GM12878 (cell line): ENCODE results near the gene UHRF2.

Source experiments
- MEF2B ChIP-seq: fragments of 450-650 bp; IDR thresholded peaks from 2 replicates; pipeline ENCODE4 v1.6.1; 2018; ENCODE audit warnings: mild to moderate bottlenecking, moderate library complexity; ENCODE audit not compliant: partially characterized antibody, poor library complexity, severe bottlenecking
- RCOR1 ChIP-seq: conservative IDR thresholded peaks from 2 replicates; pipeline ENCODE4 v1.6.1; 2012; ENCODE audit warnings: low read depth, low read length, improper control_type of control experiment
- YY1 ChIP-seq: IDR thresholded peaks from 2 replicates; pipeline ENCODE4 v1.6.1; 2011; ENCODE audit warnings: low read depth, mild to moderate bottlenecking, low read length
- ZZZ3 ChIP-seq: IDR thresholded peaks from 2 replicates; pipeline ENCODE4 v1.6.1; 2011; ENCODE audit warnings: low read depth; ENCODE audit not compliant: control insufficient read depth, insufficient read length
- TF ChIP-seq, protein P1 (sequence below): fragments of 450-650 bp; IDR thresholded peaks from 2 replicates; pipeline ENCODE4 v1.6.1; 2017; ENCODE audit warnings: mild to moderate bottlenecking
- TF ChIP-seq, protein P2 (sequence below), 3 experiments: IDR thresholded peaks in 2 of 3; conservative IDR thresholded peaks in 1 of 3; 2 replicates each; pipeline ENCODE4 v1.5.1; 2011; ENCODE audit warnings: low read depth in 3 of 3, low read length in 3 of 3, mild to moderate bottlenecking in 3 of 3, control low read depth in 2 of 3, moderate library complexity in 2 of 3, inconsistent platforms in 1 of 3, mixed read lengths in 1 of 3; ENCODE audit not compliant: control insufficient read depth in 2 of 3, insufficient read depth in 1 of 3; ENCODE audit errors: extremely low read depth in 1 of 3
- TF ChIP-seq, protein P3 (sequence below): IDR thresholded peaks from 2 replicates; pipeline ENCODE4 v1.6.1; 2011; ENCODE audit warnings: low read depth, low read length, improper control_type of control experiment, borderline replicate concordance

DNA sequence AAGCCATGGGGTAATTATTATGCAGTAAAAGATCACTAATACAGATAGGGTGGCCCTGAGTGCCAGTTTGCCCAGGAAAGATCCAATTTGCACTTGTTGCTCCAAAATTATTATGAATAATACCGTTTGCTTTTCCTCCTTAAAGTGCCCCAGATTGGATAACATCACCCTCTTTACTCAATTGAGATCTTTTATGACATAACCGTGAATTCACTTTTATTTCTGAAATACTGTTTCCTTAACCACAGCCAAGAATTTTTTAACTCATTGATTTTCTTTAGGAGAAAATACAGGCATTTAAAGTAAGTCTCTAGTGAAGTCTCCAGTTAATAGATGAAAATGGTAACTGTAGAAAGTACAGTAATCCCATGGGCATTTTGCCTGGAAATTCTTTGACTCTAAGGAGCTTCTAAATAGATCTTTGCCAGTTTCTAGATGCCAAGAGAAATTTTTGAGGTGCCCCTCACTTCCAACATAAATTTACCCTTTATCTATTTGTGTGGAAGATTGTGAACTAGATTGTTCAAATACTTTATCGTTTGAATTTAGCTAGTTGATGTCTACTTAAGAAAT is 99.2 kb downstream of the UHRF2 start:
- TF ChIP-seq, protein P1, sequence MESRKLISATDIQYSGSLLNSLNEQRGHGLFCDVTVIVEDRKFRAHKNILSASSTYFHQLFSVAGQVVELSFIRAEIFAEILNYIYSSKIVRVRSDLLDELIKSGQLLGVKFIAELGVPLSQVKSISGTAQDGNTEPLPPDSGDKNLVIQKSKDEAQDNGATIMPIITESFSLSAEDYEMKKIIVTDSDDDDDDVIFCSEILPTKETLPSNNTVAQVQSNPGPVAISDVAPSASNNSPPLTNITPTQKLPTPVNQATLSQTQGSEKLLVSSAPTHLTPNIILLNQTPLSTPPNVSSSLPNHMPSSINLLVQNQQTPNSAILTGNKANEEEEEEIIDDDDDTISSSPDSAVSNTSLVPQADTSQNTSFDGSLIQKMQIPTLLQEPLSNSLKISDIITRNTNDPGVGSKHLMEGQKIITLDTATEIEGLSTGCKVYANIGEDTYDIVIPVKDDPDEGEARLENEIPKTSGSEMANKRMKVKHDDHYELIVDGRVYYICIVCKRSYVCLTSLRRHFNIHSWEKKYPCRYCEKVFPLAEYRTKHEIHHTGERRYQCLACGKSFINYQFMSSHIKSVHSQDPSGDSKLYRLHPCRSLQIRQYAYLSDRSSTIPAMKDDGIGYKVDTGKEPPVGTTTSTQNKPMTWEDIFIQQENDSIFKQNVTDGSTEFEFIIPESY, result no peak
- TF ChIP-seq, protein P2, sequence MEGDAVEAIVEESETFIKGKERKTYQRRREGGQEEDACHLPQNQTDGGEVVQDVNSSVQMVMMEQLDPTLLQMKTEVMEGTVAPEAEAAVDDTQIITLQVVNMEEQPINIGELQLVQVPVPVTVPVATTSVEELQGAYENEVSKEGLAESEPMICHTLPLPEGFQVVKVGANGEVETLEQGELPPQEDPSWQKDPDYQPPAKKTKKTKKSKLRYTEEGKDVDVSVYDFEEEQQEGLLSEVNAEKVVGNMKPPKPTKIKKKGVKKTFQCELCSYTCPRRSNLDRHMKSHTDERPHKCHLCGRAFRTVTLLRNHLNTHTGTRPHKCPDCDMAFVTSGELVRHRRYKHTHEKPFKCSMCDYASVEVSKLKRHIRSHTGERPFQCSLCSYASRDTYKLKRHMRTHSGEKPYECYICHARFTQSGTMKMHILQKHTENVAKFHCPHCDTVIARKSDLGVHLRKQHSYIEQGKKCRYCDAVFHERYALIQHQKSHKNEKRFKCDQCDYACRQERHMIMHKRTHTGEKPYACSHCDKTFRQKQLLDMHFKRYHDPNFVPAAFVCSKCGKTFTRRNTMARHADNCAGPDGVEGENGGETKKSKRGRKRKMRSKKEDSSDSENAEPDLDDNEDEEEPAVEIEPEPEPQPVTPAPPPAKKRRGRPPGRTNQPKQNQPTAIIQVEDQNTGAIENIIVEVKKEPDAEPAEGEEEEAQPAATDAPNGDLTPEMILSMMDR (IDR thresholded peaks at IDR 0.05 in 2 of 3, conservative IDR thresholded peaks at IDR 0.05 in 1 of 3; ENCODE audit: control insufficient read depth in 2 of 3, extremely low read depth in 1 of 3, insufficient read depth in 1 of 3, low read depth in 3 of 3, low read length in 3 of 3), result no peak
- TF ChIP-seq, protein P3, sequence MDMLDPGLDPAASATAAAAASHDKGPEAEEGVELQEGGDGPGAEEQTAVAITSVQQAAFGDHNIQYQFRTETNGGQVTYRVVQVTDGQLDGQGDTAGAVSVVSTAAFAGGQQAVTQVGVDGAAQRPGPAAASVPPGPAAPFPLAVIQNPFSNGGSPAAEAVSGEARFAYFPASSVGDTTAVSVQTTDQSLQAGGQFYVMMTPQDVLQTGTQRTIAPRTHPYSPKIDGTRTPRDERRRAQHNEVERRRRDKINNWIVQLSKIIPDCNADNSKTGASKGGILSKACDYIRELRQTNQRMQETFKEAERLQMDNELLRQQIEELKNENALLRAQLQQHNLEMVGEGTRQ, result no peak
- TF ChIP-seq ZZZ3, result no peak
- no peak for TF ChIP-seq YY1
- no peak for TF ChIP-seq MEF2B
- no peak for TF ChIP-seq RCOR1
